Thyroid gland (tissue), 4 donors: Measurements from ENCODE around the gene TMC1.
A peak's percentile ranks its signal among the peaks of the same experiment; 100 is the strongest.

Experiments
- POLR2A ChIP-seq, 2 donors: fragments of 450-650 bp; IDR thresholded peaks; one replicate each; pipeline ENCODE4 v1.6.1; 2017; ENCODE audit warnings: antibody characterized with exemption in 2 of 2, mild to moderate bottlenecking in 2 of 2, moderate library complexity in 1 of 2
- TF ChIP-seq, protein P1 (sequence below), 6 experiments: fragments of 200-600 bp in 3 of 6; fragments of 450-650 bp in 3 of 6; sonication (generic) in 3 of 6; IDR thresholded peaks; one replicate each; pipeline ENCODE4 v1.5.1; 2016 to 2019; ENCODE audit warnings: antibody characterized with exemption in 6 of 6, mild to moderate bottlenecking in 2 of 6, inconsistent platforms in 1 of 6, moderate library complexity in 1 of 6

DNA sequence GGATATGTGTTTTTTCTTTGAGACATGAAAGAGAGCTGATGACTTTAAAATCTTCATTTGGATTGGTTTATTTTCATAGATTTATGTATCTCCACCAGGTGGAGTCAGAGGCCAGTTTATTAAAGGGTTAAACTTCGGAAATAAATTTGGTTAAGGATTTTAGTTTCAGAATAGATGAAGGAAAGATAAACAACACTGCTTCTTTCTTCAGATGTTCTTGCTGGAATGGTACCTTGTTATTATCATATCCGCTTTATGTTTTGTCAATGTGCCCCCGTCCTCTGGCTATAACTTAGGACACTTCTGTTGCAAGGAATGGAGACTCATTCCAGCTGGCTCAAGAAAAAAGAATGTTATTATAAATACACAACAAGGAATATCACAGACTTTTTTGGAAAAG lies 350.3 kb downstream of the TMC1 start:
- TF ChIP-seq POLR2A (IDR thresholded peaks at IDR 0.05), result no peak
- TF ChIP-seq, protein P1, sequence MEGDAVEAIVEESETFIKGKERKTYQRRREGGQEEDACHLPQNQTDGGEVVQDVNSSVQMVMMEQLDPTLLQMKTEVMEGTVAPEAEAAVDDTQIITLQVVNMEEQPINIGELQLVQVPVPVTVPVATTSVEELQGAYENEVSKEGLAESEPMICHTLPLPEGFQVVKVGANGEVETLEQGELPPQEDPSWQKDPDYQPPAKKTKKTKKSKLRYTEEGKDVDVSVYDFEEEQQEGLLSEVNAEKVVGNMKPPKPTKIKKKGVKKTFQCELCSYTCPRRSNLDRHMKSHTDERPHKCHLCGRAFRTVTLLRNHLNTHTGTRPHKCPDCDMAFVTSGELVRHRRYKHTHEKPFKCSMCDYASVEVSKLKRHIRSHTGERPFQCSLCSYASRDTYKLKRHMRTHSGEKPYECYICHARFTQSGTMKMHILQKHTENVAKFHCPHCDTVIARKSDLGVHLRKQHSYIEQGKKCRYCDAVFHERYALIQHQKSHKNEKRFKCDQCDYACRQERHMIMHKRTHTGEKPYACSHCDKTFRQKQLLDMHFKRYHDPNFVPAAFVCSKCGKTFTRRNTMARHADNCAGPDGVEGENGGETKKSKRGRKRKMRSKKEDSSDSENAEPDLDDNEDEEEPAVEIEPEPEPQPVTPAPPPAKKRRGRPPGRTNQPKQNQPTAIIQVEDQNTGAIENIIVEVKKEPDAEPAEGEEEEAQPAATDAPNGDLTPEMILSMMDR (IDR thresholded peaks at IDR 0.05), result peak in 3 of 6 experiments; percentile 46 to 67 (median 63)
